Activated CD8-positive, alpha-beta T cell treated with anti-CD3 and anti-CD28 coated beads for 36 hours (primary cell): ENCODE measurements around the gene PLEKHG2. TPM values are rescaled to one million over a fixed set of nuclear protein-coding genes. Genes with fewer than 3 reads are reported as not detected.
A peak's percentile ranks its signal among the peaks of the same experiment; 100 is the strongest.

ENCODE experiments used
- ATAC-seq: fragments of 200-7000 bp; cut with Tn5 transposase; one replicate; pipeline ENCODE4 v1.10.0; 2021; ENCODE audit warnings: mild to moderate bottlenecking, moderate library complexity
- CTCF ChIA-PET: fragments of 350-600 bp; sonication (Branson Sonifier 250); formaldehyde crosslinking; loops from one replicate; lab custom pipeline; 2021; ENCODE audit warnings: antibody characterized with exemption; lab: Charles Lee
- POLR2A ChIA-PET: fragments of 350-600 bp; sonication (Branson Sonifier 250); formaldehyde crosslinking; loops from one replicate; lab custom pipeline; 2021; ENCODE audit warnings: antibody characterized with exemption; lab: Charles Lee
- DNase-seq: peaks from one replicate; pipeline ENCODE4 v3.0.0-alpha.2; 2020
- H3K27ac Mint-ChIP-seq: one replicate; pipeline ENCODE4 v1.8.0; 2021; ENCODE audit warnings: mild to moderate bottlenecking, mixed read lengths
- H3K27me3 Mint-ChIP-seq: one replicate; pipeline ENCODE4 v1.8.0; 2021; ENCODE audit warnings: mixed read lengths
- H3K36me3 Mint-ChIP-seq: one replicate; pipeline ENCODE4 v1.8.0; 2021; ENCODE audit warnings: low read depth, mixed read lengths
- H3K4me1 Mint-ChIP-seq: one replicate; pipeline ENCODE4 v1.8.0; 2021; ENCODE audit warnings: low read depth, mixed read lengths
- H3K4me3 Mint-ChIP-seq: one replicate; pipeline ENCODE4 v1.8.0; 2021; ENCODE audit warnings: mild to moderate bottlenecking, moderate library complexity, mixed read lengths
- H3K9me3 Mint-ChIP-seq: one replicate; pipeline ENCODE4 v1.8.0; 2021; ENCODE audit warnings: mixed read lengths
- CTCF ChIP-seq: fragments of 200-600 bp; IDR thresholded peaks from one replicate; pipeline ENCODE4 v1.8.0; 2022; ENCODE audit warnings: antibody characterized with exemption, mild to moderate bottlenecking
- intact Hi-C: fragments of 100-400 bp; cut with micrococcal nuclease; formaldehyde crosslinking; loops from one replicate; pipeline ENCODE4 v1.10.0; 2022
- total RNA-seq, 2 experiments: library from RNA; stranded (reverse); gene quantifications; one replicate each; pipeline ENCODE4 v1.2.3, GENCODE V29; 2021

Gene PLEKHG2
- total RNA-seq, 2 experiments from 2014 or later, result 35.9 to 42.8 TPM

- ChIA-PET POLR2A (interaction anchor here (1.1 to 4.5 kb wide), 8 partner anchors 9 to 73 kb away, joined by 3 to 50 read pairs (median 6); partner anchors contain the start of genes GMFG, MED29, PAF1 and RPS16), CTCF (interaction anchor here (0.9 to 3.9 kb wide), 3 partner anchors 9 to 15 kb away, joined by 3 to 32 read pairs (median 5); partner anchors contain the start of genes MED29 and PAF1)
- Mint-ChIP-seq H3K4me3 (peak within 1 kb of the TSS; percentile 79), H3K9me3 (no peaks in the 10 kb centered on the region), H3K36me3 (peaks cover 28% of the 10 kb centered on the region), H3K27me3 (no peaks in the 10 kb centered on the region), H3K4me1 (peaks cover 49% of the 10 kb centered on the region), H3K27ac (peak within 1 kb of the TSS; percentile 93)
- no peak for TF ChIP-seq CTCF
- DNase-seq, result peak; percentile 91
- intact Hi-C loops, result no loop called here
- peak; percentile 40 for ATAC-seq
Observed at GRCh38 chr19:39406656-39407409, 5.6 kb upstream of the PLEKHG2 start, which contains the start of gene ZFP36. Gene ZFP36, plus strand, starts transcription at chr19:39406847. Its CDS starts 58 bp downstream, at chr19:39406905.

GRCh38 chr19:39407410-39407659, 5.1 kb upstream of the PLEKHG2 start:
- ChIA-PET CTCF (interaction anchor here (0.9 to 3.9 kb wide), 3 partner anchors 9 to 16 kb away, joined by 3 to 32 read pairs (median 5); partner anchors contain the start of genes MED29 and PAF1), POLR2A (interaction anchor here (0.9 to 4.5 kb wide), 10 partner anchors 10 to 74 kb away, joined by 3 to 50 read pairs (median 6); partner anchors contain the start of genes GMFG, MED29, PAF1 and RPS16)
- DNase-seq, result no peak
- Mint-ChIP-seq H3K27ac (peak overlapping the region; percentile 93), H3K9me3 (no peaks in the 10 kb centered on the region), H3K4me3 (peak overlapping the region; percentile 79), H3K36me3 (peaks cover 28% of the 10 kb centered on the region), H3K27me3 (peaks cover 2% of the 10 kb centered on the region), H3K4me1 (peaks cover 44% of the 10 kb centered on the region)
- ATAC-seq, result no peak
- no peak for TF ChIP-seq CTCF
- intact Hi-C loops, result no loop called here

- H3K4me1 Mint-ChIP-seq, result peaks cover 39% of the 10 kb centered on the region
- no peak for TF ChIP-seq CTCF
- peaks cover 2% of the 10 kb centered on the region for H3K27me3 Mint-ChIP-seq
- peaks cover 28% of the 10 kb centered on the region for H3K36me3 Mint-ChIP-seq
- H3K9me3 Mint-ChIP-seq, result no peaks in the 10 kb centered on the region
- CTCF ChIA-PET, result interaction anchor here (1.0 to 3.9 kb wide), 3 partner anchors 10 to 285 kb away, joined by 3 to 32 read pairs (median 5); partner anchors contain the start of genes MED29 and PAF1
- POLR2A ChIA-PET, result interaction anchor here (0.9 to 4.5 kb wide), 13 partner anchors 10 to 74 kb away, joined by 3 to 50 read pairs (median 5); partner anchors contain the start of genes GMFG, MED29, PAF1 and RPS16
- H3K4me3 Mint-ChIP-seq, result peak overlapping the region; percentile 79
- DNase-seq (peak; percentile 83), ATAC-seq (no peak)
- intact Hi-C loops, result no loop called here
- peak overlapping the region; percentile 93 for H3K27ac Mint-ChIP-seq
Observed at GRCh38 chr19:39407660-39408391, 4.6 kb upstream of the PLEKHG2 start.

GRCh38 chr19:39408392-39409207, 3.9 kb upstream of the PLEKHG2 start:
- ATAC-seq, result no peak
- peak overlapping the region; percentile 93 for H3K27ac Mint-ChIP-seq
- intact Hi-C loops, result no loop called here
- H3K4me1 Mint-ChIP-seq, result peaks cover 40% of the 10 kb centered on the region
- peak; percentile 43 for DNase-seq
- CTCF ChIA-PET, result interaction anchor here (1.0 to 3.9 kb wide), 3 partner anchors 11 to 286 kb away, joined by 3 to 32 read pairs (median 5); partner anchors contain the start of genes MED29 and PAF1
- POLR2A ChIA-PET, result interaction anchor here (0.7 to 4.5 kb wide), 14 partner anchors 10 to 666 kb away, joined by 3 to 50 read pairs (median 4); partner anchors contain the start of genes GMFG, MED29, PAF1 and RPS16
- H3K27me3 Mint-ChIP-seq, result peaks cover 2% of the 10 kb centered on the region
- no peak for TF ChIP-seq CTCF
- H3K4me3 Mint-ChIP-seq, result peak overlapping the region; percentile 79
- no peaks in the 10 kb centered on the region for H3K9me3 Mint-ChIP-seq
- peaks cover 28% of the 10 kb centered on the region for H3K36me3 Mint-ChIP-seq
